Ovary (tissue), 3 donors: ENCODE measurements around the gene RIPOR3.

Experiments
- POLR2A ChIP-seq: fragments of 450-650 bp; IDR thresholded peaks from one replicate; pipeline ENCODE4 v1.6.1; 2017; ENCODE audit warnings: antibody characterized with exemption, mild to moderate bottlenecking, moderate library complexity
- TF ChIP-seq, protein P1 (sequence below), 3 donors: fragments of 450-650 bp in 2 of 3; fragments of 200-600 bp in 1 of 3; IDR thresholded peaks; one replicate each; pipeline versions ENCODE4 v1.5.1 to v1.8.0; 2016 to 2022; ENCODE audit warnings: antibody characterized with exemption in 3 of 3, mild to moderate bottlenecking in 1 of 3
- donor health status: DM: no; HTN: no; CAD: no.

GRCh38 chr20:50580842-50581544 lies 110.3 kb downstream of the RIPOR3 start:
- no peak for TF ChIP-seq POLR2A
- TF ChIP-seq, protein P1, sequence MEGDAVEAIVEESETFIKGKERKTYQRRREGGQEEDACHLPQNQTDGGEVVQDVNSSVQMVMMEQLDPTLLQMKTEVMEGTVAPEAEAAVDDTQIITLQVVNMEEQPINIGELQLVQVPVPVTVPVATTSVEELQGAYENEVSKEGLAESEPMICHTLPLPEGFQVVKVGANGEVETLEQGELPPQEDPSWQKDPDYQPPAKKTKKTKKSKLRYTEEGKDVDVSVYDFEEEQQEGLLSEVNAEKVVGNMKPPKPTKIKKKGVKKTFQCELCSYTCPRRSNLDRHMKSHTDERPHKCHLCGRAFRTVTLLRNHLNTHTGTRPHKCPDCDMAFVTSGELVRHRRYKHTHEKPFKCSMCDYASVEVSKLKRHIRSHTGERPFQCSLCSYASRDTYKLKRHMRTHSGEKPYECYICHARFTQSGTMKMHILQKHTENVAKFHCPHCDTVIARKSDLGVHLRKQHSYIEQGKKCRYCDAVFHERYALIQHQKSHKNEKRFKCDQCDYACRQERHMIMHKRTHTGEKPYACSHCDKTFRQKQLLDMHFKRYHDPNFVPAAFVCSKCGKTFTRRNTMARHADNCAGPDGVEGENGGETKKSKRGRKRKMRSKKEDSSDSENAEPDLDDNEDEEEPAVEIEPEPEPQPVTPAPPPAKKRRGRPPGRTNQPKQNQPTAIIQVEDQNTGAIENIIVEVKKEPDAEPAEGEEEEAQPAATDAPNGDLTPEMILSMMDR (IDR thresholded peaks at IDR 0.05), result no peak
